MM.1S (cell line): ENCODE data around the gene RBP5.

Source experiments
- EZH2phosphoT487 ChIP-seq: fragments of 300-600 bp; sonication (generic); IDR thresholded peaks from 2 replicates; pipeline ENCODE4 v1.6.1; 2018; ENCODE audit warnings: antibody characterized with exemption, low read length
- TF ChIP-seq, protein P1 (sequence below): fragments of 300-600 bp; sonication (generic); IDR thresholded peaks from 2 replicates; pipeline ENCODE4 v1.5.1; 2016; ENCODE audit warnings: antibody characterized with exemption, low read length, mixed read lengths

- TF ChIP-seq, protein P1, sequence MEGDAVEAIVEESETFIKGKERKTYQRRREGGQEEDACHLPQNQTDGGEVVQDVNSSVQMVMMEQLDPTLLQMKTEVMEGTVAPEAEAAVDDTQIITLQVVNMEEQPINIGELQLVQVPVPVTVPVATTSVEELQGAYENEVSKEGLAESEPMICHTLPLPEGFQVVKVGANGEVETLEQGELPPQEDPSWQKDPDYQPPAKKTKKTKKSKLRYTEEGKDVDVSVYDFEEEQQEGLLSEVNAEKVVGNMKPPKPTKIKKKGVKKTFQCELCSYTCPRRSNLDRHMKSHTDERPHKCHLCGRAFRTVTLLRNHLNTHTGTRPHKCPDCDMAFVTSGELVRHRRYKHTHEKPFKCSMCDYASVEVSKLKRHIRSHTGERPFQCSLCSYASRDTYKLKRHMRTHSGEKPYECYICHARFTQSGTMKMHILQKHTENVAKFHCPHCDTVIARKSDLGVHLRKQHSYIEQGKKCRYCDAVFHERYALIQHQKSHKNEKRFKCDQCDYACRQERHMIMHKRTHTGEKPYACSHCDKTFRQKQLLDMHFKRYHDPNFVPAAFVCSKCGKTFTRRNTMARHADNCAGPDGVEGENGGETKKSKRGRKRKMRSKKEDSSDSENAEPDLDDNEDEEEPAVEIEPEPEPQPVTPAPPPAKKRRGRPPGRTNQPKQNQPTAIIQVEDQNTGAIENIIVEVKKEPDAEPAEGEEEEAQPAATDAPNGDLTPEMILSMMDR = no peak
- no peak for TF ChIP-seq EZH2phosphoT487
Measured at GRCh38 chr12:7157391-7157790, 28.7 kb upstream of the RBP5 start.
